HUES6 (cell line): ENCODE measurements around the gene RASIP1.
"Not testable (repeated sequence)": the region's sequence is repeated elsewhere in the genome, so short reads cannot be mapped to it uniquely, and the experiment has no call there.

Experiments used
- H3K27ac ChIP-seq: 2 replicates; pipeline ENCODE4 v1.7.0; 2013; ENCODE audit warnings: low read depth, mild to moderate bottlenecking, low read length, inconsistent platforms
- H3K27me3 ChIP-seq: 2 replicates; pipeline ENCODE4 v1.6.1; 2013; ENCODE audit warnings: low read length; ENCODE audit not compliant: control insufficient read depth, insufficient read depth
- H3K36me3 ChIP-seq: 2 replicates; pipeline ENCODE4 v1.6.1; 2013; ENCODE audit warnings: low read length; ENCODE audit not compliant: control insufficient read depth, insufficient read depth
- H3K4me1 ChIP-seq: 2 replicates; pipeline ENCODE4 v1.6.1; 2013; ENCODE audit warnings: low read length; ENCODE audit not compliant: control insufficient read depth, insufficient read depth
- H3K4me3 ChIP-seq: 2 replicates; pipeline ENCODE4 v1.5.1; 2013; ENCODE audit warnings: low read depth, low read length
- H3K9ac ChIP-seq: one replicate; pipeline ENCODE4 v1.6.1; 2013; ENCODE audit warnings: mild to moderate bottlenecking, low read length
- H3K9me3 ChIP-seq: 2 replicates; pipeline ENCODE4 v1.6.1; 2013; ENCODE audit warnings: low read depth, low read length; ENCODE audit not compliant: control insufficient read depth, insufficient read depth

RASIP1 gene, protein sequence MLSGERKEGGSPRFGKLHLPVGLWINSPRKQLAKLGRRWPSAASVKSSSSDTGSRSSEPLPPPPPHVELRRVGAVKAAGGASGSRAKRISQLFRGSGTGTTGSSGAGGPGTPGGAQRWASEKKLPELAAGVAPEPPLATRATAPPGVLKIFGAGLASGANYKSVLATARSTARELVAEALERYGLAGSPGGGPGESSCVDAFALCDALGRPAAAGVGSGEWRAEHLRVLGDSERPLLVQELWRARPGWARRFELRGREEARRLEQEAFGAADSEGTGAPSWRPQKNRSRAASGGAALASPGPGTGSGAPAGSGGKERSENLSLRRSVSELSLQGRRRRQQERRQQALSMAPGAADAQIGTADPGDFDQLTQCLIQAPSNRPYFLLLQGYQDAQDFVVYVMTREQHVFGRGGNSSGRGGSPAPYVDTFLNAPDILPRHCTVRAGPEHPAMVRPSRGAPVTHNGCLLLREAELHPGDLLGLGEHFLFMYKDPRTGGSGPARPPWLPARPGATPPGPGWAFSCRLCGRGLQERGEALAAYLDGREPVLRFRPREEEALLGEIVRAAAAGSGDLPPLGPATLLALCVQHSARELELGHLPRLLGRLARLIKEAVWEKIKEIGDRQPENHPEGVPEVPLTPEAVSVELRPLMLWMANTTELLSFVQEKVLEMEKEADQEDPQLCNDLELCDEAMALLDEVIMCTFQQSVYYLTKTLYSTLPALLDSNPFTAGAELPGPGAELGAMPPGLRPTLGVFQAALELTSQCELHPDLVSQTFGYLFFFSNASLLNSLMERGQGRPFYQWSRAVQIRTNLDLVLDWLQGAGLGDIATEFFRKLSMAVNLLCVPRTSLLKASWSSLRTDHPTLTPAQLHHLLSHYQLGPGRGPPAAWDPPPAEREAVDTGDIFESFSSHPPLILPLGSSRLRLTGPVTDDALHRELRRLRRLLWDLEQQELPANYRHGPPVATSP

DNA sequence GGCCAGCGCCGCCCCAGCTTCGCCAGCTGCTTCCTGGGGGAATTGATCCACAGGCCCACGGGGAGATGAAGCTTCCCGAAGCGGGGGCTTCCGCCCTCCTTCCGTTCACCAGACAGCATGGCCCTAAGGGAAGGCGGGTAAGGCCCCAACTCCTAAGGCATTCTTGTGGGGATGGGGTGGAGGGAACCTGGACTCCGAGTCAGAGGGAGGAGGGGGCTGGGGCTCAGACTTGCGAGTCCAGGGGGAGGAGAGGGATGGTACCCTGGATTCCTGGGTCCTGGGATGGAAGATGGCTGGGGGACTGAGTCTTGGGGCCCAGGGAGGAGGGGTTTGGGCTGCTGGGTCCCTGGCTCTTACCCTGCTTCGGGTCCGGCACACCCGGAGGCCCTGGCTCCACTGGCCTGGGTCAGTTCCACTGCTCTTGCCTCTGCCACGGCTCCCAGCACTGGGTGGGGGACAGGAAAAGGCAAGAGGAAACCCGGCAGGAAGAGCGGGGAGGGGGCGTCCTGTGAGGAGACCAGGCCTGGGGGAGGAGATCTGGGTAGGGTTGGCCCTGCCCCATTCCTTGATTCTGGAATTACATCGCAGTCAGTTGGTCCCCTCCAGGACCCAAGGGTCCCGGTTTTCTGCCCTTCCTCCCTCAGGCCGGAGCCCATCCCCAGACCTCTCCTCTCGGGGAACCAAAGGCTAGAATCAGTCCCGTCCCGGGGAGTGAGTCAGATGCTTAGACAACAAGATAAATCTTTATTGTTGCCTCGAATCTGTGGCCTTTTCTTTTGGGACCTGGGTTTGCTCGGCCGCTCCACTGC is at the start of gene RASIP1:
Gene RASIP1 (minus strand): TSS at position 447 of the 809 bp plus-strand sequence. CDS start 328 bp downstream, at position 119.
- Histone ChIP-seq H3K9ac (no peak within 1 kb of the TSS), H3K9me3 (no peaks in the 10 kb centered on the region), H3K27me3 (peaks cover 21% of the 10 kb centered on the region), H3K36me3 (no peaks in the 10 kb centered on the region), H3K27ac (no peak within 1 kb of the TSS), H3K4me1 (peaks cover 31% of the 10 kb centered on the region), H3K4me3 (peak within 1 kb of the TSS; percentile 62)

DNA sequence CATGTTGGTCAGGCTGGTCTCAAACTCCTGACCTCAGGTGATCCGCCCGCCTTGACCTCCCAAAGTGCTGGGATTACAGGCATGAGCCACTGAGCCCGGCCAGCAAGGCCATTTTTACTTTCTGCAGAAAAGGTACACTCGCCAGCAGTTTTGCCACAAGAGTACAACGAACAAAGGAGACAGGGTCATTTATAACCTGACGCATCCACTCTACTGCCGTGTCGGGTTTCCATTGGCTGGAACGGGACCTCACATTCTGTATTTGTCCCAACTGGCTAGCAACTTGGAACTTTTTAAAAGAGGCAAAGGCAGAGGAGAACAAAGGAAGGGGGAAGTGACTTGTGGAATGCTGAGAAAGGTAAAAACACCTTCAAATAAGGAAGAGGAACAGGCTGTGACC is 46.9 kb upstream of the RASIP1 start:
- H3K4me3 ChIP-seq, H3K36me3 ChIP-seq, H3K27ac ChIP-seq, H3K9me3 ChIP-seq, H3K27me3 ChIP-seq, H3K9ac ChIP-seq, H3K4me1 ChIP-seq: not testable (repeated sequence)

DNA sequence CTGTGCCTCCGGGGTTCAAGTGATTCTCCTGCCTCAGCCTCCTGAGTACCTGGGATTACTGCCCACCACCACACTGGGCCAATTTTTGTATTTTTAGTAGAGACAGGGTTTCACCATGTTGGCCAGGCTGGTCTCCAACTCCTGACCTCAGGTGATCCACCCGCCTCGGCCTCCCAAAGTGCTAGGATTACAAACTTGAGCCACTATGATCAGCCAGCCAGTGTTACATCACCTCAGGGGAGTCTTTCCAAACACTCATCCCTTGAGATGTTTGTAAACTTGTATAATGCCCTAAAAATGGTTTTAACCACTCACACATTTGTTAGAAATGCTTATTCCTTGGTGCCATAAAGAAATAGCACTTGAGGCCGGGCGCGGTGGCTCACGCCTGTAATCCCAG is 46.0 kb upstream of the RASIP1 start:
- H3K9me3 ChIP-seq, H3K4me3 ChIP-seq, H3K27me3 ChIP-seq, H3K4me1 ChIP-seq, H3K36me3 ChIP-seq, H3K27ac ChIP-seq, H3K9ac ChIP-seq: not testable (repeated sequence)

DNA sequence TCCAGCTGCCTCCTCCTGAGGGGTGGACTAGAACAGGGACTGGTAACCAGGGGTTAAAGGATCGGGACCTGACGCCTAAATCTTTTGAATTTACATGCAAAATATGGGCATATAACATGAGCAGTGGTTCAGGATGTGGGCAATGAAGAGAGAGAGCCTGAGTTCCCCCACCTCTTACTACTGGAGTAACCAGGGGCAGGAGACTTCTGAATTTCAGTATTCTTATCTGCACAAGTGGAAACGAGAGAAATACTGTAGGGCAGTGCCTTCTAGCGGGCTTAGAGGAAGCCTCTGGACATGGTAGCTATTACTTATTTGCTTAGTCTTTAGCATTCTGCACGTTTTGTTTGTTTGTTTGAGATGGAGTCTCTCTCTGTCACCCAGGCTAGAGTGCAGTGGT is 44.1 kb upstream of the RASIP1 start:
- H3K36me3 ChIP-seq: no peaks in the 10 kb centered on the region
- no peak overlapping the region for H3K9ac ChIP-seq
- H3K27me3 ChIP-seq: no peaks in the 10 kb centered on the region
- no peak overlapping the region for H3K4me3 ChIP-seq
- H3K4me1 ChIP-seq: no peaks in the 10 kb centered on the region
- no peaks in the 10 kb centered on the region for H3K9me3 ChIP-seq
- H3K27ac ChIP-seq: no peak overlapping the region

DNA sequence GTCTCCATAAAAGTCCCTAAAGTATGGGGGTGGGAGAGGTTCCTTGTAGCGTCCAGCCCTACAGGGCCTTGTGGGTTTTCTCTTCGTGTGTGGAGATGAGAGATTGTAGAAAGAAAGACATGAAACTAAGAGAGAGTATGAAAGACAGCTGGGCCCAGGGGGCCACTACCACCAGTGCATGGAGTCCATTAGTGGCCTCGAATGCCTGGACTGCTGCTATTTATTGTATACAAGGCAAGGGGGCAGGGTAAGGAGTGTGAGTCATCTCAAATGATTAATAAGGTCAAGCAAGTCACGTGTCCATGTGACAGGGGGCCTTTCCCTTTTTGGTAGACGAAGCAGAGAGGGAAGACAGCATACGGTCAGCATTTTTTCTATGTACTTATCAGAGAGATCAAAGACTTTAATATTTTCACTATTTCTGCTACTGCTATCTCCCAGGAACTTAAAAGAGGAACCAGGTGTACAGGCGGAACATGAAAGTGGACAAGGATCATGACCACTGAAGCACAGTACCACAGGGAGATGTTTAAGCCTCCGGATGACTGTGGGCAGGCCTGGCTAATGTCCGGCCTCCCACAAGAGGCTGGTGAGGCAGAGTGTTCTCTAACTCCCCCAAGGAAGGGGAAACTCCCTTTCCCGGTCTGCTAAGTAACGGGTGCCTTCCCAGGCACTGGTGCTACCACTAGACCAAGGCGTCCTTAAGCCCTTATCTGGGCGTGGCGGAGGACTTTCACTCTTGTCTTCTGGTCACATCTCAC is 40.4 kb upstream of the RASIP1 start:
- H3K36me3 ChIP-seq: no peaks in the 10 kb centered on the region
- H3K4me3 ChIP-seq: no peak overlapping the region
- no peaks in the 10 kb centered on the region; the same call in 1 of the 2 replicates for H3K9me3 ChIP-seq
- no peaks in the 10 kb centered on the region for H3K27me3 ChIP-seq
- no peak overlapping the region for H3K9ac ChIP-seq
- no peaks in the 10 kb centered on the region for H3K4me1 ChIP-seq
- H3K27ac ChIP-seq: no peak overlapping the region

DNA sequence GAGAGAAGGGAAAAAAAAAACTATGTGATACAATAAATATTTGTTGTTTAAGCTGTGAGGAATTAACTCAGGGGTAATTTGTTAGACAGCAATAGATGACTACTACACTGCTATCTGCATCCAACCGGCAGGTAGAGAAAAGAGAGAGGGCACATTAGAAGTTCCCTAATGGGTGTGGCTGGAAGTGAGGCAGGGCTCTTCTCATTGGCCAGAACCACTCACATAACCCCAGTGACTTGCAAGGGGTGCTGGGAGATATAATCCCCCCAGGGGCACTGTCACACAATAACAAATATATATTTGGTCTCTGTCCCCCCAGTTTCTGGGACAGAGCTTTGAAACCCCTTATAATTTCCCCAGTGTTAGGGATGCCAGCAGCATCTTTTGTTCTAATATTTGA is 39.2 kb upstream of the RASIP1 start:
- no peaks in the 10 kb centered on the region for H3K4me1 ChIP-seq
- H3K27ac ChIP-seq: no peak overlapping the region
- no peaks in the 10 kb centered on the region for H3K27me3 ChIP-seq
- H3K9me3 ChIP-seq: no peaks in the 10 kb centered on the region; the same call in 1 of the 2 replicates
- H3K4me3 ChIP-seq: no peak overlapping the region
- H3K9ac ChIP-seq: no peak overlapping the region
- H3K36me3 ChIP-seq: no peaks in the 10 kb centered on the region

DNA sequence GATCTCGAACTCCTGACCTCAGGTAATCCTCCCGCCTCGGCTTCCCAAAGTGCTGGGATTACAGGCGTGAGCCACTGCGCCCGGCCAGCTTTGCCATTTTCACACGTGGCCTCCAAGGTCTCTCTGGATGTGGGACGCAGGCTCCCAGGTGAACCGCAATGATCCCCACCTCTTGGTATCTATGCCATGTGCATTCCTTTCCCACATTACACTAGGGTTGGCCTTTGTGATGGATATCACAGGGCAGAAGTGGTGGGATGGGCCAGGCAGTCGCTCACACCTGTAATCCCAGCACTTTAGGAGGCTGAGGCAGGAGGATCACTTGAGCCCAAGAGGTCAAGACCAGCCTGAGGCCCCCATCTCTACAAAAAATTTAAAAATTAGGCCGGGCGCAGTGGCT is 37.3 kb upstream of the RASIP1 start:
- H3K27ac ChIP-seq: no peak overlapping the region
- H3K9me3 ChIP-seq: no peaks in the 10 kb centered on the region; the same call in 1 of the 2 replicates
- no peak overlapping the region for H3K9ac ChIP-seq
- H3K4me1 ChIP-seq: no peaks in the 10 kb centered on the region
- H3K4me3 ChIP-seq: no peak overlapping the region
- no peaks in the 10 kb centered on the region for H3K27me3 ChIP-seq
- no peaks in the 10 kb centered on the region for H3K36me3 ChIP-seq

DNA sequence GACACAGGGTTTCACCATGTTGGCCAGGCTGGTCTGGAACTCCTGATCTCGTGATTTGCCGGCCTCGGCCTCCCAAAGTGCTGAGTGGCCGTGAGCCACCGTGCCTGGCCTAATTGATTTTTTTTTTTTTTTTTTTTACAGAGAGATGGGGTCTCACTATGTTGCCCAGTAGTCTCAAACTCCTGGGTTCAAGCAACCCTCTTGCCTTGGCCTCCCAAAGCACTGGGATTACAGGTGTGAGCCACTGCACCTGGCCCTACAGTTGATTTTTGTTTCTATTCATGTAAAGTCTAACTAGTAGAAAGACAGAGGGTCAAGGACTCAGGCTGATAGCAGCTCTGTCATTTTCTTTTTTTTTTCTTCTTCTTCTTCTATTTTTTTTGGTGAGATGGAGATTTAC is 36.7 kb upstream of the RASIP1 start:
- Histone ChIP-seq H3K9me3 (no peaks in the 10 kb centered on the region; the same call in 1 of the 2 replicates), H3K4me3 (no peak overlapping the region), H3K27ac (no peak overlapping the region), H3K4me1 (no peaks in the 10 kb centered on the region), H3K36me3 (no peaks in the 10 kb centered on the region), H3K9ac (no peak overlapping the region), H3K27me3 (no peaks in the 10 kb centered on the region)

DNA sequence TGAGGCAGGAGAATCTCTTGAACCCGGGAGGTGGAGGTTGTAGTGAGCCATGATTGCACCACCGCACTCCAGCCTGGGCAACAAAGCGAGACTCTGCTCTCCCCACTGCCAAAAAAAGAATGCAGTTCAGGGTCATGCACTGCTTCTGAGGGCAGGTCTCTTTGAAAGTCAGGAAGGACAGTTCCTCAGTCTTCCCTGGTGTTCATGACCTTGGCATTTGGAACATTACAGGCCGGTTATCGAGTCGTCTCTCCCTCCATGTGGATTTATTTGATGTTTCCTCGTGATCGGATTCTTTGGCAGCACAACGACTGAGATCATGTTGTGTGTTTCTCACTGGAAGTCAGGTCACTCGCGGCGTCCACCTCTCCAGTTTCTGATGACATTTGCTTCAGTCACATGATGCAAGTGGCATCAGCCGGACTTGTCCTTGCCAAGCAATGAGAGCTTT is 32.1 kb upstream of the RASIP1 start:
- H3K9me3 ChIP-seq: no peaks in the 10 kb centered on the region
- H3K4me1 ChIP-seq: no peaks in the 10 kb centered on the region
- no peak overlapping the region for H3K27ac ChIP-seq
- no peaks in the 10 kb centered on the region for H3K27me3 ChIP-seq
- H3K9ac ChIP-seq: no peak overlapping the region
- H3K36me3 ChIP-seq: no peaks in the 10 kb centered on the region
- no peak overlapping the region for H3K4me3 ChIP-seq
